Rectal smooth muscle tissue (tissue), 1 donor: ENCODE data around the gene BORCS8.
"Not testable (repeated sequence)": the region's sequence is repeated elsewhere in the genome, so short reads cannot be mapped to it uniquely, and the experiment has no call there.

Experiments
- H3K27ac ChIP-seq: one replicate; pipeline ENCODE4 v1.7.0; 2013; ENCODE audit warnings: low read depth, low read length, inconsistent platforms
- H3K27me3 ChIP-seq: one replicate; pipeline ENCODE4 v1.7.0; 2013; ENCODE audit warnings: low read length; ENCODE audit not compliant: control insufficient read depth, insufficient read depth
- H3K36me3 ChIP-seq: one replicate; pipeline ENCODE4 v1.7.0; 2013; ENCODE audit warnings: low read length; ENCODE audit not compliant: control insufficient read depth, insufficient read depth
- H3K4me1 ChIP-seq: one replicate; pipeline ENCODE4 v1.7.0; 2013; ENCODE audit warnings: low read length; ENCODE audit not compliant: control insufficient read depth, insufficient read depth
- H3K4me3 ChIP-seq: one replicate; pipeline ENCODE4 v1.7.0; 2013; ENCODE audit warnings: low read length
- H3K9ac ChIP-seq: one replicate; pipeline ENCODE4 v1.7.0; 2013; ENCODE audit warnings: low read length

Gene BORCS8

GRCh38 chr19:19148504-19148903, 43.4 kb downstream of the BORCS8 start:
- not testable (repeated sequence) for H3K27me3 ChIP-seq, H3K27ac ChIP-seq, H3K36me3 ChIP-seq, H3K4me3 ChIP-seq, H3K4me1 ChIP-seq, H3K9ac ChIP-seq

GRCh38 chr19:19147344-19147743, 44.6 kb downstream of the BORCS8 start:
- Histone ChIP-seq H3K9ac (no peak overlapping the region), H3K4me1 (no peaks in the 10 kb centered on the region), H3K27ac (no peak overlapping the region), H3K36me3 (peaks cover 2% of the 10 kb centered on the region), H3K27me3 (no peaks in the 10 kb centered on the region), H3K4me3 (no peak overlapping the region)

GRCh38 chr19:19146865-19147264, 45.1 kb downstream of the BORCS8 start:
- no peak overlapping the region for H3K27ac ChIP-seq
- no peak overlapping the region for H3K4me3 ChIP-seq
- peaks cover 2% of the 10 kb centered on the region for H3K36me3 ChIP-seq
- no peak overlapping the region for H3K9ac ChIP-seq
- H3K4me1 ChIP-seq = no peaks in the 10 kb centered on the region
- H3K27me3 ChIP-seq = no peaks in the 10 kb centered on the region

- Histone ChIP-seq H3K27me3 (no peaks in the 10 kb centered on the region), H3K4me3 (no peak overlapping the region), H3K4me1 (no peaks in the 10 kb centered on the region), H3K27ac (no peak overlapping the region), H3K9ac (no peak overlapping the region), H3K36me3 (peaks cover 2% of the 10 kb centered on the region)
Measured at GRCh38 chr19:19145684-19146608, 46.0 kb downstream of the BORCS8 start.

DNA sequence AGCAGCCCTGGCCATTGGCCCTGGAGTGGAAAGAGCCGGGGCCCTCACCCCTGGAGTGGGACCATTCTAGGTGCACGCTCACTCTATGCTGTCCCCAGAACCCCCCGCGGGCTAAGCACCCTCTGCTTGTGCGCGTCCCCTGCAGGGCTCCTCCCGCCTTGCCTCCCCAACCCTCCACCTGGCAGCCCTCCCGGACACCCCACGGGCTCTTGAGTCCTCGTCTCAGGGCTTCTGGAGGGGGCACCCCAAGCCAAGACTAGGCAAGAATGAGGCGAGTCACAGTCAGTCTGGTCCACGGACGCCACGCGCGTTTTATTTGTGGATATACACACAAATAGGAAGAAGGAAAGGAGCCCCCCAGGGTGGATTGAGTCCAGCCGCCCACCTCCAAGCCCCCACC, 46.7 kb downstream of the BORCS8 start:
- peaks cover 2% of the 10 kb centered on the region for H3K36me3 ChIP-seq
- no peak overlapping the region for H3K9ac ChIP-seq
- no peak overlapping the region for H3K27ac ChIP-seq
- no peaks in the 10 kb centered on the region for H3K27me3 ChIP-seq
- H3K4me1 ChIP-seq = no peaks in the 10 kb centered on the region
- no peak overlapping the region for H3K4me3 ChIP-seq

DNA sequence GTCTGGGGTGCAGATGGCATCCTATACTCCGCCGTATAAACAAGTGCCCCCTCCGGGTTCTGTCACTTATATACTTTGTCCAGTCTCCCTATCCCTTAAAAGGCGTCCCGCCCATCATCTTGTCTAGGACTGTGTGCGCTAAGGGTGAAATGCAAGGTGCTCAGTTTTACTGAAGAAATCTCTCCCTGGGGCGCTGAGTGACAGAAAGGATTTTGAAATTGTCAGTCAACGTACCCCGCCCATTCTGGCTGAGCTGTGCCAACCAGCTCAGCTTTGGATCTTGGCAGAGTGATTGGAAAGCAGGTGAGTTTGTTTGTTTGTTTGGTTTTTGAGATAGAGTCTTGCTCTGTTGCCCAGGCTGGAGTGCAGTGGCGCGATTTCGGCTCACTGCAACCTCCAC, 49.6 kb downstream of the BORCS8 start:
- Histone ChIP-seq H3K4me1 (peaks cover 4% of the 10 kb centered on the region), H3K36me3 (no peaks in the 10 kb centered on the region), H3K4me3 (no peak overlapping the region), H3K27me3 (no peaks in the 10 kb centered on the region), H3K9ac (no peak overlapping the region), H3K27ac (no peak overlapping the region)

GRCh38 chr19:19140476-19140875, 51.5 kb downstream of the BORCS8 start:
- Histone ChIP-seq H3K36me3 (no peaks in the 10 kb centered on the region), H3K27me3 (no peaks in the 10 kb centered on the region), H3K27ac (no peak overlapping the region), H3K4me3 (no peak overlapping the region), H3K4me1 (peaks cover 4% of the 10 kb centered on the region), H3K9ac (no peak overlapping the region)

DNA sequence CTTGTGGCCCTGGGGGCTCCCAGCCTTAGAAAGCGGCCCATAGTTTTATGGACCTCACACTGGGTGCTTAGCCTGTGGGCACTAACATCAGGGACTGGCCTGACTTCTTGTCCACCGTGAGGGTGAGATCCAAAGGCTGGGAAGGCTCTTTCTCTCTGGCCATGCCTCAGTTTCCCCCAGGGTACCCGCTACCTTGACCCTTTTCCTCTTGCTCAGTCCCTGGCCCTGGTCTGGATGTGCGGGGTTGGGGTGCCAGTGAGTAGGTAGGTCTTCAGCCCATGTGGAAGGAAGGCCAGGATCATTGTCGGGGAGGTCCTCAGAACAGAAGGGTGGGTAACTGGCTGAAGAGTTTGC, 52.1 kb downstream of the BORCS8 start:
- Histone ChIP-seq H3K4me3 (no peak overlapping the region), H3K36me3 (no peaks in the 10 kb centered on the region), H3K9ac (no peak overlapping the region), H3K4me1 (peaks cover 4% of the 10 kb centered on the region), H3K27me3 (no peaks in the 10 kb centered on the region), H3K27ac (no peak overlapping the region)

DNA sequence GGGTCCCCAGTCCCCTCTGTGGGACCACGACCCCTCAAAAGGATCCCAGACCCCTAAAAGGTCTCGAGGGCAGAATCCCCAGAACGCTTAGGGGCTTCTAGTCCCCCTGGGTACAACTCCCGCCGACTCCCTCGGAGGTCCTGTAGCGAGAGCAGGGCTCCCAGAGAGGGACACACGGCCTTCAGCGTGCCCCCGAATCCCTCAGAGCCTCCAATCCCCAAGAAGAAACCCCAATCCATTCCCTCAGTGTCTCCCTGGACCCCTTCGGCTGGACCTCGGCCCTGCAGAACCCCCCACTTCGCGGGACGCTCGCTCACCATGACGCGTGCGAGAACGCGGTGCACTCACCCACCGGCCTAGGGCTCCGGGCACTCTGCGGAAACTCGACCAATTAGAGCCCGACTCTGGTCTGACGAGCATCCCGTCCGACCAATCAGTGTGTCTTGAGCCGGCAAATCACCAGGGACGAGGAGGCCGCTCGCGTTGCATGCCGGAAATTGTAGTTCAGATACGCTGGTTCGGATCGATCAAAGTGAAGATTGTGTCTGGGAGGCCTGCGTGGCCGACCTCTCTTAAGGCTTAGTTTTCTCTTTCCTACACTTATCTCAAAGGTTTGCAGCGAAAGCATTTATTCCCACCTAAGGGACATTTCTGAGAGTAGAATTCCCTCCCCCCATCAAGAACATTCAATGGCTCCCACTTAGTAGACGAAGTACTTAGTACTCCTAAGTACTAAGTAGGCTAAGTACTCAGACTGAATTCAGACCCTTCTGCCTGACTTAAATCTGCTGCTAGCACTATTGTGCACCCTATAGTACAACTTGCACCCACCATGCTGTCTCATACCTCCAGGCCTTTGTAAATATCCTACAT, 53.6 kb downstream of the BORCS8 start, which contains the start of gene TMEM161A:
TMEM161A (minus strand) TSS at position 370 of the 873 bp plus-strand sequence; CDS start at position 320, 50 bp downstream.
- Histone ChIP-seq H3K4me1 (peaks cover 4% of the 10 kb centered on the region), H3K27me3 (no peaks in the 10 kb centered on the region), H3K9ac (peak within 1 kb of the TSS; percentile 72), H3K4me3 (peak within 1 kb of the TSS; percentile 89), H3K36me3 (no peaks in the 10 kb centered on the region), H3K27ac (peak within 1 kb of the TSS; percentile 77)

DNA sequence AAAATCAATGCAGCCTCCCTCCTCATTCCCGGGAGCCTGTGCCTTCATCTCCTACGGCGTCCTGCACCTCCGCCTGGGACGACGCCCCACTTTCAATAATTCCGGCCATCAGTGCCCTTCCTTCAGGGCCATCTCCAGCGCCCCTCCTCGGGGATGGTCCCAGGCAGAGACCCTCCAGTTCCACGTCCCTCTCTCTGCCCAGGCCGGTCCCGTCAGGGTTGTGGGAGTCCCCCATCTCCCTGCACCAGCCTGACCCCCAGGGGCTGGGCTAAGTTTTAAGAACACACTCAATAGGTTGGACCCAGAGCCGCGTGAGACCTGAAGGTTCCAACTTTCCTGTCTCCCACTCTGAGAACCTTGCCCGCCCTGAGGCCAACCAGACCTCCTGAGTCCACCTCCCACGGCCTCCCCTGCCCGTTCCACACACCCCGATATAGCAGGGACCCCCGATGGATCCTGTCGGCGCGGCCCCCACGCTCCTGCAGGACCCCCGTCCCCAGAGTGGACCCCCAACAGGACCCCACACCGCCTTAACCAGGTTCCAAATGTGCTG, 54.3 kb downstream of the BORCS8 start:
- peak overlapping the region; percentile 89 for H3K4me3 ChIP-seq
- no peak overlapping the region for H3K27ac ChIP-seq
- peaks cover 2% of the 10 kb centered on the region for H3K36me3 ChIP-seq
- no peaks in the 10 kb centered on the region for H3K27me3 ChIP-seq
- peak overlapping the region; percentile 72 for H3K9ac ChIP-seq
- H3K4me1 ChIP-seq = peaks cover 4% of the 10 kb centered on the region

DNA sequence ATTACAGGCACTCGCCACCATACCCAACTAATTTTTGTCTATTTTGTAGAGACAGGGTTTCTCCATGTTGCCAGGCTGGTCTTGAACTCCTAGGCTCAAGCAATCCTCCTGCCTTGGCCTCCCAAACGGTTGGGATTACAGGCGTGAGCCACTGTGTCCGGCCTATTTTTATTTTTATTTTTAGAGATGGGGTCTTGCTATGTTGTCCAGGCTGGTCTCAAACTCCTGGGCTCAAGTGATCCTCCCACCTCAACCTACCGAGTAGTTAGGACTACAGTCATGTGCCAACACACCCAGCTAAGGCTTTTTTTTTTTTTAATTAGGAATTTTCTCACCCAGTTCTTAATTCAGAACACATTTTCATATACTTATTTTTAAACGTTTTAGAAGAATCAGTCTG, 56.2 kb downstream of the BORCS8 start:
- not testable (repeated sequence) for H3K4me3 ChIP-seq, H3K9ac ChIP-seq, H3K27ac ChIP-seq, H3K36me3 ChIP-seq, H3K4me1 ChIP-seq, H3K27me3 ChIP-seq

GRCh38 chr19:19134687-19135158, 57.2 kb downstream of the BORCS8 start:
- no peak overlapping the region for H3K4me3 ChIP-seq
- H3K4me1 ChIP-seq = peaks cover 4% of the 10 kb centered on the region

More at GRCh38 chr19:19134687-19135158, 57.2 kb downstream of the BORCS8 start:
- Histone ChIP-seq H3K36me3 (peaks cover 7% of the 10 kb centered on the region), H3K27me3 (no peaks in the 10 kb centered on the region), H3K9ac (no peak overlapping the region), H3K27ac (no peak overlapping the region)
